GM23248 (cell line): ENCODE data around the gene SUN5. TPM values are rescaled to one million over a fixed set of nuclear protein-coding genes. Genes with fewer than 3 reads are reported as not detected.
A peak's percentile ranks its signal among the peaks of the same experiment; 100 is the strongest.

Experiments
- DNase-seq: peaks from one replicate; pipeline ENCODE4 v3.0.0-alpha.2; 2015
- H2AFZ ChIP-seq: fragments of 200-600 bp; sonication (generic); 2 replicates; pipeline ENCODE4 v1.6.1; 2016; ENCODE audit warnings: antibody characterized with exemption
- H3F3A ChIP-seq: fragments of 200-600 bp; sonication (generic); 2 replicates; pipeline ENCODE4 v1.6.1; 2016; ENCODE audit warnings: mild to moderate bottlenecking, antibody characterized with exemption, mixed run types; ENCODE audit not compliant: insufficient read depth
- H3K27ac ChIP-seq: fragments of 200-600 bp; sonication (generic); 2 replicates; pipeline ENCODE4 v1.5.1; 2016; ENCODE audit warnings: mild to moderate bottlenecking
- H3K27me3 ChIP-seq: fragments of 200-600 bp; sonication (generic); replicated peaks from 2 replicates; pipeline ENCODE4 v1.6.1; 2016; ENCODE audit warnings: mild to moderate bottlenecking; ENCODE audit not compliant: insufficient read depth
- H3K36me3 ChIP-seq: fragments of 200-600 bp; sonication (generic); 2 replicates; pipeline ENCODE4 v1.6.1; 2016; ENCODE audit warnings: low read depth, mild to moderate bottlenecking
- H3K4me1 ChIP-seq: fragments of 200-600 bp; sonication (generic); 2 replicates; pipeline ENCODE4 v1.6.1; 2016; ENCODE audit warnings: mild to moderate bottlenecking; ENCODE audit not compliant: insufficient read depth
- H3K4me2 ChIP-seq: fragments of 200-600 bp; sonication (generic); one replicate; pipeline ENCODE4 v1.6.1; 2016; ENCODE audit warnings: mild to moderate bottlenecking; ENCODE audit not compliant: unreplicated experiment
- H3K4me3 ChIP-seq: fragments of 200-600 bp; sonication (generic); 2 replicates; pipeline ENCODE4 v1.5.1; 2016; ENCODE audit warnings: mild to moderate bottlenecking
- H3K79me2 ChIP-seq: fragments of 200-600 bp; sonication (generic); 2 replicates; pipeline ENCODE4 v1.6.1; 2016; ENCODE audit warnings: mild to moderate bottlenecking; ENCODE audit not compliant: insufficient read depth
- H3K9ac ChIP-seq: fragments of 200-600 bp; sonication (generic); 2 replicates; pipeline ENCODE4 v1.6.1; 2016; ENCODE audit warnings: mild to moderate bottlenecking
- H3K9me2 ChIP-seq: fragments of 200-600 bp; sonication (generic); 2 replicates; pipeline ENCODE4 v1.6.1; 2016; ENCODE audit warnings: mixed run types, mild to moderate bottlenecking, moderate library complexity; ENCODE audit not compliant: insufficient read depth
- H3K9me3 ChIP-seq: fragments of 200-600 bp; sonication (generic); one replicate; pipeline ENCODE4 v1.6.1; 2017; ENCODE audit warnings: low read depth
- H4K20me1 ChIP-seq: fragments of 200-600 bp; sonication (generic); 2 replicates; pipeline ENCODE4 v1.6.0; 2016; ENCODE audit not compliant: insufficient read depth
- EZH2 ChIP-seq: fragments of 200-600 bp; sonication (generic); IDR thresholded peaks from 2 replicates; pipeline ENCODE4 v1.6.1; 2018; ENCODE audit warnings: antibody characterized with exemption, mild to moderate bottlenecking; ENCODE audit not compliant: insufficient read depth, poor library complexity, severe bottlenecking
- EZH2phosphoT487 ChIP-seq: fragments of 200-600 bp; sonication (generic); IDR thresholded peaks from 2 replicates; pipeline ENCODE4 v1.6.1; 2018; ENCODE audit warnings: antibody characterized with exemption, moderate library complexity, mild to moderate bottlenecking, low read depth; ENCODE audit not compliant: insufficient read depth
- WGBS, 2 experiments: methylation state at CpG; one replicate each; pipeline ENCODE4 v1.1.6; 2015 to 2017; ENCODE audit warnings: low lambda C conversion rate in 2 of 2, low coverage in 1 of 2; ENCODE audit errors: missing lambda C conversion rate in 2 of 2; 5-methylcytosine and 5-hydroxymethylcytosine counted together
- in situ Hi-C: fragments of 300-500 bp; cut with MboI; formaldehyde crosslinking; loops from 2 replicates; pipeline ENCODE4 v1.15.0; 2020
- polyA plus RNA-seq: library from polyadenylated mRNA; unstranded; fragments of >200 nt; fragmentation: Nextera tagmentation; extraction: Ambion mirVana; gene quantifications from 2 replicates; pipeline ENCODE4 v1.2.1, GENCODE V29; 2016
- total RNA-seq: library from RNA; depleted of rRNA; stranded (reverse); fragments of >200 nt; shearing (Covaris generic); gene quantifications from 2 replicates; pipeline ENCODE4 v1.2.3, GENCODE V29; 2014

The SUN5 gene
- total and polyA plus RNA-seq, 2 experiments from 2014 or later: not detected

DNA sequence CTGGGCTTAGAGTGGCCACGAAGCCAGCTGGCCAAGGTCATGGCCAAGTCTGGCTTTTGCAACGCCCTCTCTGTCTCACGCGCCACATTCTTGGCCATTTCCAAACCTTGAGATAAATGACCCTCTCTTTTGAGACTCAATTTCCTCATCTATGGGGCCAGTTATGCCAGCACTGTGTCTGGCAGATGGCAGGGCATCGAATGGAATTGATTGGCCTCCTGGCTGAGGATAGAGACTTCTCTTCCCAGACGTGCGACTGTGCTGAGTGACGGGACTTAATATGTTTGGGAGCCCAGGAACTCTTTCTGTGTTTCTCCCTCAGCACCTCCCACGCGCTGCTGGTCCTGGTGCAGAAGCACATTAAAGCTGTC, 10.9 kb upstream of the SUN5 start:
- no peaks in the 10 kb centered on the region for H3F3A ChIP-seq
- no peaks in the 10 kb centered on the region for H3K36me3 ChIP-seq
- peaks cover 49% of the 10 kb centered on the region for H3K27me3 ChIP-seq
- H3K4me3 ChIP-seq: no peak overlapping the region
- WGBS, 2 experiments: 2 to 4% methylated on average over 10 of the region's 10 CpGs
- no peak overlapping the region for H3K27ac ChIP-seq
- no peak overlapping the region for H3K4me2 ChIP-seq
- TF ChIP-seq EZH2phosphoT487 (no peak), EZH2 (no peak)
- no peaks in the 10 kb centered on the region for H3K9me3 ChIP-seq
- no peaks in the 10 kb centered on the region for H3K79me2 ChIP-seq
- H4K20me1 ChIP-seq: no peaks in the 10 kb centered on the region
- in situ Hi-C loops: no loop called here
- DNase-seq: peak; percentile 7
- H3K9me2 ChIP-seq: no peaks in the 10 kb centered on the region
- H3K4me1 ChIP-seq: no peaks in the 10 kb centered on the region
- no peak overlapping the region for H2AFZ ChIP-seq
- H3K9ac ChIP-seq: no peak overlapping the region

DNA sequence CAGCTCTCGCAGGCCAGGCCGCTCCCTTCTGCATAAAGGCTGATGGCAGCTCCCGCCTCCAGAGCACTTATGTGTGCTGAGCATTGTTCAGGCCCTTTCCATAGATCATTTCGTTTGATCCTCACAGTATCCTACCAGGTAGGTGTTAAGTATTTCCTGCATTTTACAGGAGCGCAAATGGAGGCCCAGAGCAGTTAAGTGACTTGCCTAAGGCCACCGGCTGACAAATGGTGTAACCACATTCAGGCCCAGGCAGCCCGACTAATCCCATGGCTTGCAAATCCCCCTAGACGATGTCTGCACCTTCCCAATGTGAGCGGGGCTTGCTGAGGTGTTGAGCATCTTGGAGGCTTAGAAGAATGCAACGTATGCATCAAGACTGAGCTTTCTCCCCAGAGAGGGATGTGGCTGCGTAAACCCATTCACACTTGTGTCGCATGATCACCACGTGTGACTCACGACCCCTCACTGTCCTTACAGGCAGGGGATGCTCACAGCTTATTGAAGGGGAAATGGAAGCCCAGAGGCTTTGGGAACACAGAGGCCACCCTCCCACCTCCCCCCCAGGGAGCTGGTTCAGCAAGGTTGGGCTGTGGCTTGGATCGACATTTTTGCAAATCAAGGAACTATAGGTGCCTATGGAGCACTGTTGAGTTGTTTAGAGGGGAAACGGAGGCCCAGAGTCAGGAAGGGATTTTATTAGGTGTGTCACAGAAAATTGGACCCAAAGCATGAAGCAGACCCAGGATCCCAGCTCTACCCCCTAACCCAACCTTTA, 10.3 kb upstream of the SUN5 start:
- H3F3A ChIP-seq: no peaks in the 10 kb centered on the region
- no peaks in the 10 kb centered on the region for H3K79me2 ChIP-seq
- in situ Hi-C loops: no loop called here
- no peak overlapping the region for H3K4me2 ChIP-seq
- DNase-seq: no peak
- no peak overlapping the region for H2AFZ ChIP-seq
- peaks cover 49% of the 10 kb centered on the region for H3K27me3 ChIP-seq
- TF ChIP-seq EZH2phosphoT487 (no peak), EZH2 (no peak)
- no peaks in the 10 kb centered on the region for H3K9me3 ChIP-seq
- H3K9ac ChIP-seq: no peak overlapping the region
- no peaks in the 10 kb centered on the region for H4K20me1 ChIP-seq
- no peaks in the 10 kb centered on the region for H3K36me3 ChIP-seq
- WGBS, 2 experiments: 32 to 42% methylated on average over 15 to 16 of the region's 16 CpGs
- H3K9me2 ChIP-seq: no peaks in the 10 kb centered on the region
- no peaks in the 10 kb centered on the region for H3K4me1 ChIP-seq
- no peak overlapping the region for H3K4me3 ChIP-seq
- no peak overlapping the region for H3K27ac ChIP-seq

DNA sequence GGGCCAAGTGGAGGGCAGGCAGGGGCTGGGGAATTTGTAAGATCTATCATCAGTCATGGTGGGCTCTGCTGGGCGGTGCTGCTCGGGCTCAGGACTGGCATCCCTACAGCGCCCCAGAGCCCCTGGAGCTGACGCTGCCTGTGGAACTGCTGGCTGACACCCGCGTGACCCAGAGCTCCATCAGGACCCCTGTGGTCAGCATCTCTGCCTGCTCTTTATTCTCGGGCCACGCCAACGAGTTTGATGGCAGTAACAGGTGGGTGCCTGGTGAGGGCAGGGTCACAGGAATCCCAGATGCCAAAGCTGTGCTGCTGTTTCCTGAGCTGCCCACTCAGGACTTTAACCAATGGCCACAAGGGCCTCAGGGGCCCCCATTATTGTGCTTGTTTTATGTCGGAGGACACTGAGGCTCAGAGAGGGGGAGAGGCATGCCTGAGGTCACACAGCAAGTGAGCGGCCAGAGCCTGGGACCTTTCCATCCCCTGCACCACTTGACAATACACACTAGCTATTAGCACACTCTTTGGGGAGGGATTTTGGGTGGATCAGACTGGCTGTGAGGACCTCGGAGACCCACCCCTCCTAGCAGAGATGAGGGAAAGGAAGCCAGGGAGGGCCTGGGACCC, 9.6 kb upstream of the SUN5 start:
- H3F3A ChIP-seq: no peaks in the 10 kb centered on the region
- WGBS, 2 experiments: 41 to 45% methylated on average over 12 of the region's 12 CpGs
- no peaks in the 10 kb centered on the region for H3K4me1 ChIP-seq
- H4K20me1 ChIP-seq: no peaks in the 10 kb centered on the region
- TF ChIP-seq EZH2: no peak
- no peak for TF ChIP-seq EZH2phosphoT487
- no peaks in the 10 kb centered on the region for H3K9me2 ChIP-seq
- no peak for DNase-seq
- no peak overlapping the region for H2AFZ ChIP-seq
- H3K4me2 ChIP-seq: no peak overlapping the region
- H3K9ac ChIP-seq: no peak overlapping the region
- H3K4me3 ChIP-seq: no peak overlapping the region
- no peaks in the 10 kb centered on the region for H3K79me2 ChIP-seq
- H3K27me3 ChIP-seq: peaks cover 45% of the 10 kb centered on the region
- H3K27ac ChIP-seq: no peak overlapping the region
- in situ Hi-C loops: no loop called here
- H3K9me3 ChIP-seq: no peaks in the 10 kb centered on the region
- H3K36me3 ChIP-seq: no peaks in the 10 kb centered on the region

DNA sequence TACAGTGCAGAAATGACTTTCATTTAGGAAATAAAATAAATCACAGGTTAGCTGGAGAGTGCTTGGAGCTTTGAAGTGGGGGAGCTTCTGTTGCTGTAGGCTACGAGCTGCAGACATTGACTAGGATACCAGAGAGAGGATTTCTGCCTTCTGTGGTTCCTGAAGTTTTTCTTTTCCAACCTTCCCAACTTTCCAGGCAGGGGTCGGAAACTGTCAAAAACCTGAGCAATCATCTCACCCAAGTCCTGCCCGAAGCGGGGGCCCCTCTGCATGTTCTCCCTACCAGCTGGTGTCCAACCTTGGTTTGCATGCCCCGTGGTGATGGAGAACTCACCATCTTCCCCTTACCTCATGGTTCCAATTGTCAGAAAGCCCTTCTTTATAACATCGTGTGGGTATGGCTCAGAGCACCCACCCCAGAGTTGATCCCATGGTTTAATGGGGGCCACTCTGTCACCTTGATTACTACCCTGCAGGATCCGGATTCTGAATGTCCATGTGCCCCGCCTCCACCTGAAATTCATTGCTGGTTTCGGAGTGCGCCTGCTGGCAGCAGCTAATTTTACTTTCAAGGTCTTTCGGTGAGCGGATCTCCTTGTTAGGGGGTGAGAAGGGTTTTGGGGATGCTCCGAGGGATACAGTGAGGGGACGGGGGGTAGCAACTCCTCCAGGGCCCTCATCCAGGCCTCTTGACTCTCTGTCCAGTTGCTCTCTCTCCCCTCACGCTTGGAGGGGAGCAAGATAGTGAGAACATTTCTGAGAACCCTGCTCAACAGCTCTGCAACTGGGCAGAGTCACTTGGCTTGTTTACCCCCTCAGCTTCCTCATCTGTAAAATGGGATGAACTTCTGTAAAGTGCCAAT, 8.3 kb upstream of the SUN5 start:
- H3K27me3 ChIP-seq: peaks cover 38% of the 10 kb centered on the region
- in situ Hi-C loops: no loop called here
- 34 to 40% methylated on average over 13 to 15 of the region's 15 CpGs for WGBS, 2 experiments

More for the DNA sequence above, 8.3 kb upstream of the SUN5 start:
- no peak overlapping the region for H3K4me3 ChIP-seq
- no peaks in the 10 kb centered on the region for H3K79me2 ChIP-seq
- H3K9ac ChIP-seq: no peak overlapping the region
- no peak overlapping the region for H2AFZ ChIP-seq
- H3K4me1 ChIP-seq: no peaks in the 10 kb centered on the region
- H3K4me2 ChIP-seq: no peak overlapping the region
- H4K20me1 ChIP-seq: no peaks in the 10 kb centered on the region
- no peak overlapping the region for H3K27ac ChIP-seq
- H3K36me3 ChIP-seq: no peaks in the 10 kb centered on the region
- no peak for DNase-seq
- H3K9me3 ChIP-seq: no peaks in the 10 kb centered on the region
- no peaks in the 10 kb centered on the region for H3F3A ChIP-seq
- no peak for TF ChIP-seq EZH2phosphoT487
- no peak for TF ChIP-seq EZH2
- H3K9me2 ChIP-seq: no peaks in the 10 kb centered on the region
